Spleen (tissue), 7 donors: ENCODE results near the gene IMMP2L.

Experiments used
- POLR2A ChIP-seq, 3 donors: fragments of 450-650 bp; IDR thresholded peaks; one replicate each; pipeline ENCODE4 v1.5.1; 2017; ENCODE audit warnings: antibody characterized with exemption in 3 of 3, mild to moderate bottlenecking in 1 of 3
- TF ChIP-seq, protein P1 (sequence below), 11 experiments: fragments of 200-600 bp in 7 of 11; fragments of 450-650 bp in 4 of 11; sonication (generic) in 4 of 11; IDR thresholded peaks in 8 of 11; conservative IDR thresholded peaks in 3 of 11; 1 replicate in 7 of 11; 2 replicates in 4 of 11; pipeline versions ENCODE4 v1.4.0 to v1.8.0; 2016 to 2021; ENCODE audit warnings: antibody characterized with exemption in 11 of 11, inconsistent platforms in 4 of 11, mild to moderate bottlenecking in 1 of 11
- donor health status: DM: no; HTN: no; CAD: no; lungs with moderate emphysema.
- donor health status: DM: no; HTN: no; CAD: no.
- donor health status: DM: no; HTN: no; CAD: no.

GRCh38 chr7:111012799-111013675 is 549.3 kb downstream of the IMMP2L start:
- no peak for TF ChIP-seq POLR2A (IDR thresholded peaks at IDR 0.05)
- TF ChIP-seq, protein P1, sequence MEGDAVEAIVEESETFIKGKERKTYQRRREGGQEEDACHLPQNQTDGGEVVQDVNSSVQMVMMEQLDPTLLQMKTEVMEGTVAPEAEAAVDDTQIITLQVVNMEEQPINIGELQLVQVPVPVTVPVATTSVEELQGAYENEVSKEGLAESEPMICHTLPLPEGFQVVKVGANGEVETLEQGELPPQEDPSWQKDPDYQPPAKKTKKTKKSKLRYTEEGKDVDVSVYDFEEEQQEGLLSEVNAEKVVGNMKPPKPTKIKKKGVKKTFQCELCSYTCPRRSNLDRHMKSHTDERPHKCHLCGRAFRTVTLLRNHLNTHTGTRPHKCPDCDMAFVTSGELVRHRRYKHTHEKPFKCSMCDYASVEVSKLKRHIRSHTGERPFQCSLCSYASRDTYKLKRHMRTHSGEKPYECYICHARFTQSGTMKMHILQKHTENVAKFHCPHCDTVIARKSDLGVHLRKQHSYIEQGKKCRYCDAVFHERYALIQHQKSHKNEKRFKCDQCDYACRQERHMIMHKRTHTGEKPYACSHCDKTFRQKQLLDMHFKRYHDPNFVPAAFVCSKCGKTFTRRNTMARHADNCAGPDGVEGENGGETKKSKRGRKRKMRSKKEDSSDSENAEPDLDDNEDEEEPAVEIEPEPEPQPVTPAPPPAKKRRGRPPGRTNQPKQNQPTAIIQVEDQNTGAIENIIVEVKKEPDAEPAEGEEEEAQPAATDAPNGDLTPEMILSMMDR (IDR thresholded peaks at IDR 0.05 in 8 of 11, conservative IDR thresholded peaks at IDR 0.05 in 3 of 11), result no peak
